ENCODE data around the gene CHTF18. TPM values are rescaled to one million over a fixed set of nuclear protein-coding genes. Genes with fewer than 3 reads are reported as not detected.

Gene CHTF18
- total RNA-seq, 2 experiments from 2014 or later, result 125 to 146 TPM

- Histone ChIP-seq H3K9me3 (ENCODE audit: low read length) (no peaks in the 10 kb centered on the region), H3K9me2 (ENCODE audit: insufficient read depth, low read length) (no peaks in the 10 kb centered on the region), H3K27ac (ENCODE audit: low read depth, low read length, poor library complexity, severe bottlenecking) (no peak overlapping the region), H3K4me1 (ENCODE audit: insufficient read depth, low read length, poor library complexity, severe bottlenecking) (no peaks in the 10 kb centered on the region), H3K36me3 (ENCODE audit: insufficient read depth, low read length) (no peaks in the 10 kb centered on the region), H3K79me2 (ENCODE audit: insufficient read depth, low read depth, low read length) (no peaks in the 10 kb centered on the region), H4K20me1 (ENCODE audit: insufficient read depth, low read length) (no peaks in the 10 kb centered on the region), H3K4me3 (ENCODE audit: low read depth, low read length, poor library complexity, severe bottlenecking) (no peak overlapping the region), H3K4me2 (ENCODE audit: low read length) (no peak overlapping the region), H2AFZ (ENCODE audit: low read length) (no peak overlapping the region)
- ChIA-PET POLR2A (no interaction called here), CTCF (ENCODE audit: unreplicated experiment) (no interaction called here)
- BruUV-seq (replicated peaks), result no TSS peak
- intact Hi-C loops (cut with micrococcal nuclease; ENCODE audit: unreplicated experiment), result no loop called here
- TF ChIP-seq EZH2phosphoT487 (IDR thresholded peaks at IDR 0.05; ENCODE audit: borderline replicate concordance, low read depth, low read length) (no peak), CTCF (conservative IDR thresholded peaks at IDR 0.05; ENCODE audit: low read length) (no peak)
- no peak for DNase-seq (ENCODE audit: low spot score)
These were observed 32.0 kb upstream of the CHTF18 start for GRCh38 chr16:756428-756827.

- H3K4me1 ChIP-seq (ENCODE audit: insufficient read depth, low read length, poor library complexity, severe bottlenecking), result no peaks in the 10 kb centered on the region
- H3K9me2 ChIP-seq (ENCODE audit: insufficient read depth, low read length), result no peaks in the 10 kb centered on the region
- H3K27ac ChIP-seq (ENCODE audit: low read depth, low read length, poor library complexity, severe bottlenecking), result no peak overlapping the region
- no peak for TF ChIP-seq EZH2phosphoT487 (IDR thresholded peaks at IDR 0.05; ENCODE audit: borderline replicate concordance, low read depth, low read length)
- TF ChIP-seq CTCF (conservative IDR thresholded peaks at IDR 0.05; ENCODE audit: low read length), result no peak
- DNase-seq (ENCODE audit: low spot score), result no peak
- no TSS peak for BruUV-seq (replicated peaks)
- no peaks in the 10 kb centered on the region for H3K79me2 ChIP-seq (ENCODE audit: insufficient read depth, low read depth, low read length)
- H3K4me3 ChIP-seq (ENCODE audit: low read depth, low read length, poor library complexity, severe bottlenecking), result no peak overlapping the region
- H3K36me3 ChIP-seq (ENCODE audit: insufficient read depth, low read length), result no peaks in the 10 kb centered on the region
- POLR2A ChIA-PET, result no interaction called here
- H3K9me3 ChIP-seq (ENCODE audit: low read length), result no peaks in the 10 kb centered on the region
- CTCF ChIA-PET (ENCODE audit: unreplicated experiment), result no interaction called here
- H4K20me1 ChIP-seq (ENCODE audit: insufficient read depth, low read length), result no peaks in the 10 kb centered on the region
- intact Hi-C loops (cut with micrococcal nuclease; ENCODE audit: unreplicated experiment), result no loop called here
- no peak overlapping the region for H3K4me2 ChIP-seq (ENCODE audit: low read length)
- no peak overlapping the region for H2AFZ ChIP-seq (ENCODE audit: low read length)
These were observed 29.1 kb upstream of the CHTF18 start for GRCh38 chr16:759110-759910.

GRCh38 chr16:760065-760464, 28.4 kb upstream of the CHTF18 start:
- DNase-seq (ENCODE audit: low spot score), result no peak
- H3K4me3 ChIP-seq (ENCODE audit: low read depth, low read length, poor library complexity, severe bottlenecking), result no peak overlapping the region
- intact Hi-C loops (cut with micrococcal nuclease; ENCODE audit: unreplicated experiment), result no loop called here
- no peaks in the 10 kb centered on the region for H3K79me2 ChIP-seq (ENCODE audit: insufficient read depth, low read depth, low read length)
- no peaks in the 10 kb centered on the region for H3K36me3 ChIP-seq (ENCODE audit: insufficient read depth, low read length)
- H3K9me2 ChIP-seq (ENCODE audit: insufficient read depth, low read length), result no peaks in the 10 kb centered on the region
- no peak overlapping the region for H3K4me2 ChIP-seq (ENCODE audit: low read length)
- H3K9me3 ChIP-seq (ENCODE audit: low read length), result no peaks in the 10 kb centered on the region
- H3K4me1 ChIP-seq (ENCODE audit: insufficient read depth, low read length, poor library complexity, severe bottlenecking), result no peaks in the 10 kb centered on the region
- POLR2A ChIA-PET, result no interaction called here
- no TSS peak for BruUV-seq (replicated peaks)
- TF ChIP-seq EZH2phosphoT487 (IDR thresholded peaks at IDR 0.05; ENCODE audit: borderline replicate concordance, low read depth, low read length) (no peak), CTCF (conservative IDR thresholded peaks at IDR 0.05; ENCODE audit: low read length) (no peak)
- H3K27ac ChIP-seq (ENCODE audit: low read depth, low read length, poor library complexity, severe bottlenecking), result no peak overlapping the region
- CTCF ChIA-PET (ENCODE audit: unreplicated experiment), result no interaction called here
- no peaks in the 10 kb centered on the region for H4K20me1 ChIP-seq (ENCODE audit: insufficient read depth, low read length)
- no peak overlapping the region for H2AFZ ChIP-seq (ENCODE audit: low read length)

Measured in OCI-LY7 (cell line).